ENCODE data around the gene BICC1. TPM values are rescaled to one million over a fixed set of nuclear protein-coding genes. Genes with fewer than 3 reads are reported as not detected.

The BICC1 gene
- total RNA-seq, 1 donor from 2014 or later, result 9.3 TPM

DNA sequence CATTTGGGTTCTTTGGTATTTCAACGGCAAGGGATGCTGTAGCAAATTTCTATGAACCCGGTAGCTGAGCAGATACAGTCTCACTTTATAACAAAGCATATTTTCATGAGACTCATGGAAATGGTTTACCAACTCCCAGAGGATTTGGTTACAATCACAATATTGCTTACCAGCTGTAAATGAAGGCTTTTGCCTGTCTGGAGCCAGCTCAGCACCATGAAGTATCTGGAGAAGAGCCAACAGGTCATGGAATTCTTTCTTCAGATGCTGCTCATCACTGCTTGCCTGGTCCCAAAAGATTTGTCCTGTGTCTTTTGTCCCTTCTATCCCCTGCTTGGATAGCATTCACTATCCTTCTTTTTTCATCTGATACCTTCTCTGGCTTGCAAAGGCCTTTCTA, 346.9 kb downstream of the BICC1 start:
- Mint-ChIP-seq H3K36me3 (peaks cover 3% of the 10 kb centered on the region), H3K27me3 (ENCODE audit: low read depth) (no peaks in the 10 kb centered on the region), H3K27ac (no peak overlapping the region), H3K9me3 (peaks cover 17% of the 10 kb centered on the region), H3K4me3 (no peak overlapping the region), H3K4me1 (peaks cover 4% of the 10 kb centered on the region)
- TF ChIP-seq, protein P1, sequence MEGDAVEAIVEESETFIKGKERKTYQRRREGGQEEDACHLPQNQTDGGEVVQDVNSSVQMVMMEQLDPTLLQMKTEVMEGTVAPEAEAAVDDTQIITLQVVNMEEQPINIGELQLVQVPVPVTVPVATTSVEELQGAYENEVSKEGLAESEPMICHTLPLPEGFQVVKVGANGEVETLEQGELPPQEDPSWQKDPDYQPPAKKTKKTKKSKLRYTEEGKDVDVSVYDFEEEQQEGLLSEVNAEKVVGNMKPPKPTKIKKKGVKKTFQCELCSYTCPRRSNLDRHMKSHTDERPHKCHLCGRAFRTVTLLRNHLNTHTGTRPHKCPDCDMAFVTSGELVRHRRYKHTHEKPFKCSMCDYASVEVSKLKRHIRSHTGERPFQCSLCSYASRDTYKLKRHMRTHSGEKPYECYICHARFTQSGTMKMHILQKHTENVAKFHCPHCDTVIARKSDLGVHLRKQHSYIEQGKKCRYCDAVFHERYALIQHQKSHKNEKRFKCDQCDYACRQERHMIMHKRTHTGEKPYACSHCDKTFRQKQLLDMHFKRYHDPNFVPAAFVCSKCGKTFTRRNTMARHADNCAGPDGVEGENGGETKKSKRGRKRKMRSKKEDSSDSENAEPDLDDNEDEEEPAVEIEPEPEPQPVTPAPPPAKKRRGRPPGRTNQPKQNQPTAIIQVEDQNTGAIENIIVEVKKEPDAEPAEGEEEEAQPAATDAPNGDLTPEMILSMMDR (IDR thresholded peaks at IDR 0.05; ENCODE audit: unreplicated experiment), result no peak
- DNase-seq (ENCODE audit: low spot score in 2 of 2, unreplicated experiment in 2 of 2), result no peak

- Mint-ChIP-seq H3K27me3 (ENCODE audit: low read depth) (no peaks in the 10 kb centered on the region), H3K9me3 (peaks cover 10% of the 10 kb centered on the region), H3K4me3 (no peak overlapping the region), H3K4me1 (peaks cover 5% of the 10 kb centered on the region), H3K27ac (no peak overlapping the region), H3K36me3 (peaks cover 3% of the 10 kb centered on the region)
- DNase-seq (ENCODE audit: low spot score in 2 of 2, unreplicated experiment in 2 of 2), result no peak
- TF ChIP-seq, protein P1 (IDR thresholded peaks at IDR 0.05; ENCODE audit: unreplicated experiment), result no peak
These were observed 355.0 kb downstream of the BICC1 start for GRCh38 chr10:58867683-58868082.

- DNase-seq (ENCODE audit: low spot score in 2 of 2, unreplicated experiment in 2 of 2), result no peak
- Mint-ChIP-seq H3K4me1 (peaks cover 5% of the 10 kb centered on the region), H3K4me3 (no peak overlapping the region), H3K27me3 (ENCODE audit: low read depth) (no peaks in the 10 kb centered on the region), H3K27ac (no peak overlapping the region), H3K9me3 (peaks cover 20% of the 10 kb centered on the region), H3K36me3 (peaks cover 3% of the 10 kb centered on the region)
- TF ChIP-seq, protein P1 (IDR thresholded peaks at IDR 0.05; ENCODE audit: unreplicated experiment), result no peak
These were observed 356.2 kb downstream of the BICC1 start for GRCh38 chr10:58868736-58869435.

DNA sequence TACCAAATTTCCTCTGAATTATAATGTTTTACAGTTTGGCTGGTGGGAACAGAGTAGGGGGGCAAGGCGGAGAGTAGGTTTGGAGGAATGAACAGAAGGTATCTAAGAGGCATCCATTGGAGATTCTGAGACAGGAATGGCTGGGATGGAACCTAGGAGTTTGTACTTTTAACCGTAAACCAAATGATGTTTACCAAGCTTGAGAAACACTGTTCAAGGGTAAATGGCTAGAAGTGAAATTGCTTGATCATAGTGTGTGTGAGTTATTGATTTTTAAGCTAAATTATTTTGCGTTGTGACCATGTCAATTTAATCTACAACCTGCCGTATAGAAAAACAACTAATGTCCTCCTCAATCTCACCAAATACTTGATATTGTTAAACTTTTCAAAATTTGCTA, 357.4 kb downstream of the BICC1 start:
- Mint-ChIP-seq H3K27me3 (ENCODE audit: low read depth) (no peaks in the 10 kb centered on the region), H3K4me3 (no peak overlapping the region), H3K36me3 (peaks cover 3% of the 10 kb centered on the region), H3K4me1 (peaks cover 5% of the 10 kb centered on the region), H3K27ac (no peak overlapping the region), H3K9me3 (peaks cover 20% of the 10 kb centered on the region)
- DNase-seq (ENCODE audit: low spot score in 2 of 2, unreplicated experiment in 2 of 2), result no peak
- TF ChIP-seq, protein P1 (IDR thresholded peaks at IDR 0.05; ENCODE audit: unreplicated experiment), result no peak

DNA sequence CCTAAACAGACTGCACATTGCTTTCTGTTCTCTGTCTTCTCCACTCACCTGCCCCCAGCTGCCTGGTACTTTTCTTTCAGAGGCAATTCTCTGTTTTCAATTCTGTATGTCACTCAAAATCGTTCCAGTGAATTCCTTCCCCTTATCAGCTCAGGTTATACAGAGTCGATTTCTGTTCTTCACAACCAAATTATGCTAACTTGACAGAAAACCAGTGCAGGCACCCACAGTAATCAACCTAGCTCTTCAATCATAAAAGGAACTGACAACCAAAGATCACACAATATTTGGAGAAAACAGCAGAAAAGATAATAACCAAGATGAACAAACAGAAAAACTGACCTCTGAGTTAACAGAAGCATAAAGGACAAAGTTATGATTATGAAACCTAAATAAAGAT, 360.5 kb downstream of the BICC1 start:
- no peak for DNase-seq (ENCODE audit: low spot score in 2 of 2, unreplicated experiment in 2 of 2)
- H3K4me3 Mint-ChIP-seq, result no peak overlapping the region
- H3K4me1 Mint-ChIP-seq, result peaks cover 3% of the 10 kb centered on the region
- no peaks in the 10 kb centered on the region for H3K27me3 Mint-ChIP-seq (ENCODE audit: low read depth)
- peaks cover 5% of the 10 kb centered on the region for H3K36me3 Mint-ChIP-seq
- H3K27ac Mint-ChIP-seq, result no peak overlapping the region
- TF ChIP-seq, protein P1 (IDR thresholded peaks at IDR 0.05; ENCODE audit: unreplicated experiment), result no peak
- peaks cover 21% of the 10 kb centered on the region for H3K9me3 Mint-ChIP-seq

Other genes with a start within 250 kb of the BICC1 start
- gene IPMK, start 245.0 kb upstream of the BICC1 start, total RNA-seq, result 4.5 TPM in 3 replicates
- gene CISD1, start 243.7 kb upstream of the BICC1 start, total RNA-seq, result 15.1 to 16.9 TPM (median 15.4 TPM) in 3 replicates
- 21.5 to 24.7 TPM (median 22.5 TPM) in 3 replicates for gene UBE2D1, start 177.9 kb upstream of the BICC1 start, total RNA-seq
- 46.9 to 55.1 TPM (median 52.7 TPM) in 3 replicates for gene TFAM, start 127.5 kb upstream of the BICC1 start, total RNA-seq

Measured in mesothelial cell of epicardium (in vitro differentiated cells).